Mesendoderm (in vitro differentiated cells): ENCODE measurements around the gene MIF4GD.
A peak's percentile ranks its signal among the peaks of the same experiment; 100 is the strongest.
"Not testable (repeated sequence)": the region's sequence is repeated elsewhere in the genome, so short reads cannot be mapped to it uniquely, and the experiment has no call there.

Experiments used
- DNase-seq: peaks from one replicate; pipeline ENCODE4 v3.0.0; 2013
- H2AK5ac ChIP-seq: 2 replicates; pipeline ENCODE4 v1.6.1; 2013; ENCODE audit warnings: low read length, inconsistent platforms
- H2BK120ac ChIP-seq: 2 replicates; pipeline ENCODE4 v1.6.1; 2013; ENCODE audit warnings: low read depth, mild to moderate bottlenecking, low read length, moderate library complexity, mixed read lengths
- H2BK15ac ChIP-seq: replicated peaks from 2 replicates; pipeline ENCODE4 v1.6.1; 2013; ENCODE audit warnings: low read depth, mild to moderate bottlenecking, moderate library complexity
- H2BK5ac ChIP-seq: 2 replicates; pipeline ENCODE4 v1.6.1; 2013; ENCODE audit warnings: low read length, inconsistent platforms
- H3K18ac ChIP-seq: 2 replicates; pipeline ENCODE4 v1.6.1; 2013; ENCODE audit warnings: mild to moderate bottlenecking, low read length, mixed read lengths
- H3K23ac ChIP-seq: one replicate; pipeline ENCODE4 v1.6.1; 2013; ENCODE audit warnings: low read length
- H3K27ac ChIP-seq: 2 replicates; pipeline ENCODE4 v1.5.1; 2013; ENCODE audit warnings: low read depth, mild to moderate bottlenecking, inconsistent platforms, low read length, moderate library complexity
- H3K27me3 ChIP-seq: 2 replicates; pipeline ENCODE4 v1.6.1; 2013; ENCODE audit warnings: low read length, control low read depth, mild to moderate bottlenecking, inconsistent platforms; ENCODE audit not compliant: insufficient read depth, poor library complexity
- H3K36me3 ChIP-seq: 2 replicates; pipeline ENCODE4 v1.6.1; 2013; ENCODE audit warnings: low read length, inconsistent platforms; ENCODE audit not compliant: control insufficient read depth, insufficient read depth
- H3K4ac ChIP-seq: one replicate; pipeline ENCODE4 v1.6.1; 2013; ENCODE audit warnings: low read depth, mild to moderate bottlenecking, low read length, moderate library complexity
- H3K4me1 ChIP-seq: 2 replicates; pipeline ENCODE4 v1.6.1; 2013; ENCODE audit warnings: low read depth, low read length, inconsistent platforms; ENCODE audit not compliant: control insufficient read depth
- H3K4me2 ChIP-seq: 2 replicates; pipeline ENCODE4 v1.6.1; 2013; ENCODE audit warnings: low read length
- H3K4me3 ChIP-seq: 2 replicates; pipeline ENCODE4 v1.5.1; 2013; ENCODE audit warnings: mild to moderate bottlenecking, low read length
- H3K56ac ChIP-seq: one replicate; pipeline ENCODE4 v1.6.1; 2013; ENCODE audit warnings: low read length
- H3K79me1 ChIP-seq: 2 replicates; pipeline ENCODE4 v1.6.1; 2013; ENCODE audit warnings: low read length, inconsistent platforms
- H3K79me2 ChIP-seq: 2 replicates; pipeline ENCODE4 v1.6.1; 2013; ENCODE audit warnings: mild to moderate bottlenecking, low read length; ENCODE audit not compliant: control insufficient read depth, insufficient read depth
- H3K9ac ChIP-seq: 2 replicates; pipeline ENCODE4 v1.6.1; 2013; ENCODE audit warnings: low read length, inconsistent platforms
- H4K5ac ChIP-seq: one replicate; pipeline ENCODE4 v1.6.1; 2013; ENCODE audit warnings: low read length
- H4K8ac ChIP-seq: one replicate; pipeline ENCODE4 v1.6.1; 2013; ENCODE audit warnings: low read depth, mild to moderate bottlenecking, control low read depth, low read length, moderate library complexity
- WGBS: extraction: QIAGEN DNeasy Blood & Tissue Kit; methylation state at CpG from one replicate; pipeline ENCODE4 v1.1.7; 2013; ENCODE audit warnings: low lambda C conversion rate, missing lambda C conversion rate; ENCODE audit not compliant: insufficient coverage; ENCODE audit errors: extremely low coverage; 5-methylcytosine and 5-hydroxymethylcytosine counted together

Gene MIF4GD

DNA sequence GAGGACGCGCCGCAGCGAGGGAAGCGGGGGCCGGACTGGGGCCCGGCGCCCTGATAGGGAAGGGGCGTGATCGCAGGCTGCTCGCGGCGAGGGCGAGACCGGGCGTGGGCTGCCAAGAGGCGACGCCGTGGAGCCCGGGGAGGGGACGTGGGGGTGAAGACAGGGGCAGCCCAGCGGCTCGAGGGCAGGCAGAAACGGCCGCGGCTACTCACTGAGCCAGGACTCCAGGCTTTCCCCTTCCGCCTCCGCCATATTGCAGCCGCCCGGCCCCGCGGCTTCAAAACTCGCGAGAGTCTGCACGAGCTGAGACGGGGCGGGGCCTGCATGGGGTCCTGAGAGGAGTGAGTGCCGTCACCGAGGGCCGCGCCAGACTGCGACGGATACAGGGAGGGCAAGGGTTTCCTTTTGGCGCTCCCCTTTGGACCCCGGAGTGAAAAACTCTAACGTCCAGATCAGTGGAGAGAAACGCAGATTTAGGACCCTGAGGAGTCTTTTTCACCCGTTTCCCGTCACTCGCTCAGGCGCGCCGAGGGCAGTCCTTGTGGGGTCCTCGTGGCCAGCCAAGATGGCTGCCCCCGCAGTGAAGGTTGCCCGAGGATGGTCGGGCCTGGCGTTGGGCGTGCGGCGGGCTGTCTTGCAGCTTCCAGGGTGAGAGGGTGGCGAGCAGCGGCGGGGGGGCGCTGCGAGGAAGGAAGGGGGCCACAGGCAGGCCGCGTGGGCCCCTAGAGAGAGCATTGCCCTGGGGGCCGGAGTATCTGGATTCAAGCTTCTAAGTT is 9.5 kb downstream of the MIF4GD start, which contains the start of the genes GGA3 and MRPS7:
TSS of gene GGA3 (minus strand) at position 271 of the 776 bp plus-strand sequence. CDS start at position 252, 19 bp downstream.
TSS of gene MRPS7 (plus strand) at position 544 of the 776 bp plus-strand sequence. CDS start at position 566, 22 bp downstream.
- peak within 1 kb of the TSS; percentile 89 for H2AK5ac ChIP-seq
- peaks cover 8% of the 10 kb centered on the region for H3K36me3 ChIP-seq
- H3K79me2 ChIP-seq, result peaks cover 38% of the 10 kb centered on the region
- H3K27ac ChIP-seq, result peak within 1 kb of the TSS; percentile 55
- no peak within 1 kb of the TSS for H4K8ac ChIP-seq
- H3K4me2 ChIP-seq, result peak within 1 kb of the TSS; percentile 90
- H3K79me1 ChIP-seq, result peaks cover 29% of the 10 kb centered on the region
- H3K27me3 ChIP-seq, result no peaks in the 10 kb centered on the region
- no peak within 1 kb of the TSS for H2BK120ac ChIP-seq
- WGBS, result no CpG with 5 or more reads among the region's 69 CpGs
- peak within 1 kb of the TSS; percentile 99 for H3K9ac ChIP-seq
- H3K4ac ChIP-seq, result peak within 1 kb of the TSS; percentile 75
- peaks cover 7% of the 10 kb centered on the region for H3K4me1 ChIP-seq
- H3K23ac ChIP-seq, result peak within 1 kb of the TSS; percentile 94
- H3K18ac ChIP-seq, result peak within 1 kb of the TSS; percentile 47
- H3K4me3 ChIP-seq, result peak within 1 kb of the TSS; percentile 98
- H2BK5ac ChIP-seq, result peak within 1 kb of the TSS; percentile 88
- H2BK15ac ChIP-seq, result no peak within 1 kb of the TSS
- H4K5ac ChIP-seq, result peak within 1 kb of the TSS; percentile 100
- H3K56ac ChIP-seq, result peak within 1 kb of the TSS; percentile 99
- peak; percentile 95 for DNase-seq

DNA sequence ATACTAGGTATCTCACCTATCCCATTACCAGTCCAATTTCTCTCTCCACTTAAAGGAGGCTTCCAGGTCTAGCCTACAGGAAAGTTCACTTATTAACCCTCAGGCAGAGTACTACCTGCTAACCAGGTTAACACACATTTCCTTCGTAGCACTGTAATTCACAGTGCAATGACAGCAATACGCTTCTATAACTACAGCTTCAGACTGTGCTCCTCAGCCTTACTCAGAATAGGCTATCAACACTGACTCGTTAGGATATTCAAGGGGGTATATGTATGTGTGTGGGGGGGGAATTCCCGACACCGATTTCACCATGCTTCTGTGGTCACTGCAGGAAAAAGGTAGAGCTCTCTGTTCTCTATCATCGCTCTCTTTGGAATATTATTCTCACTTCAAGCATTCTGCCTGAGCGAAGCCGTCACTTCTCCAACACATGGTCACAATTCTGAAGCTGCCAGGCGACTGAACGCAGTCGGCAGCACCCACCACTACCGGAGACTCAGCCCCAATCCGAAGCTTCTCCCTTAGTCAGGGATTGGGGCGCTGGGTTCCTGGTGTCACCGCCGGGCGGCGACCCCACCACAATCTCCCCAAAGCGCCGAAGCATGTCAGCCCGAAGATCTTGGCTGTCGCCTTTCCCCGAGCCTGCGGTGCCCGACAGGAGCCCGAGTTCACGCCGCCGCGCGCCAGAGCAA is 10.2 kb downstream of the MIF4GD start:
- Histone ChIP-seq H3K4me1 (peaks cover 7% of the 10 kb centered on the region), H4K8ac (no peak overlapping the region), H3K27me3 (no peaks in the 10 kb centered on the region), H4K5ac (no peak overlapping the region), H3K23ac (peak overlapping the region; percentile 94), H3K9ac (peak overlapping the region; percentile 92), H2AK5ac (peak overlapping the region; percentile 38), H2BK5ac (no peak overlapping the region), H2BK120ac (no peak overlapping the region), H3K79me2 (peaks cover 38% of the 10 kb centered on the region), H3K79me1 (peaks cover 29% of the 10 kb centered on the region), H3K18ac (no peak overlapping the region), H3K4me3 (peak overlapping the region; percentile 97), H3K4me2 (peak overlapping the region; percentile 90), H3K27ac (no peak overlapping the region), H3K36me3 (peaks cover 4% of the 10 kb centered on the region), H3K56ac (peak overlapping the region; percentile 99), H2BK15ac (no peak overlapping the region), H3K4ac (peak overlapping the region; percentile 7)
- WGBS, result no CpG with 5 or more reads among the region's 31 CpGs
- DNase-seq, result no peak

DNA sequence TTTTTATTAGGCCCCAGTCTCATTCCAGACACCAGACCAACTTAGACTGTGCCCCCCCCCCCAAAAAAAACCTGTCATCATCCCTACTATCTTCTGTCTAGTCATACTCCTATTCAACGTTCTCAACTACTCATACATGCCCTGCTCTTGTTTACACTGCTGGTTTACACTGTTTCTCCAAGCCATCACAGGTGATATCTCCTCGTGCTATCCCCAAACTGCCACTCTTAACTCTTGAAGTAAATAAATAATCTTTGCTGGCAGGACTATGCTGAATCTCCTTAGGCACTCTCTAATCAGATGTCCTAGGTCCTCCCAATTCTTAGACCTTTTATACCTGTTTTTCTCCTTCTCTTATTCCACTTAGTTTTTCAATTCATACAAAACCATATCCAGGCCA is 13.8 kb downstream of the MIF4GD start:
- H3K27me3 ChIP-seq, H3K9ac ChIP-seq, H3K4me1 ChIP-seq, H4K8ac ChIP-seq, H3K4ac ChIP-seq, H3K27ac ChIP-seq, H2BK5ac ChIP-seq, H3K4me2 ChIP-seq, H2BK120ac ChIP-seq, H3K56ac ChIP-seq, H2BK15ac ChIP-seq, H3K36me3 ChIP-seq, H3K18ac ChIP-seq, H4K5ac ChIP-seq, H2AK5ac ChIP-seq, H3K4me3 ChIP-seq, H3K23ac ChIP-seq, DNase-seq: not testable (repeated sequence)
- WGBS, result no CpG with 5 or more reads among the region's 2 CpGs
- Histone ChIP-seq H3K79me1 (peaks cover 19% of the 10 kb centered on the region), H3K79me2 (peaks cover 30% of the 10 kb centered on the region)

DNA sequence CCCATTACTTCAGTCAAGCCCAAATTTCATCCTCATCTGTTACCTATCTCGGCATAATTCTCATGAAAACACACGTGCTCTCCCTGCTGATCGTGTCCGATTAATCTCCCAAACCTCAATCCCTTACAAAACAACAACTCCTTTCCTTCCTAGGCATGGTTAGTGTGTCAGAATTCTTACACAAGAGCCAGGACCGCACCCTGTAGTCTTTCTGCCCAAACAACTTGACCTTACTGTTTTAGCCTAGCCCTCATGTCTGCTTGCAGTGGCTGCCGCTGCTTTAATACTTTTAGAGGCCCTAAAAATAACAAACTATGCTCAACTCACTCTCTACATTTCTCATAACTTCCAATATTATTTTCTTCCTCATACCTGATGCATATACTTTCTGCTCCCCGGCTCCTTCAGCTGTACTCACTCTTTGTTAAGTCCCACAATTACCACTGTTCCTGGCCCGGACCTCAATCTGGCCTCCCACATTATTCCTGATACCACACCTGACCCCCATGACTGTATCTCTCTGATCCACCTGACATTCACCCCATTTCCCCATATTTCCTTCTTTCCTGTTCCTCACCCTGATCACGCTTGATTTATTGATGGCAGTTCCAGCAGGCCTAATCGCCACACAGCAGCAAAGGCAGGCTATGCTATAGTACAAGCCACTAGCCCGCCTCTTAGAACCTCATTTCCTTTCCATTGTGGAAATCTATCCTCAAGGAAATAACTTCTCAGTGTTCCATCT is 14.9 kb downstream of the MIF4GD start:
- H3K18ac ChIP-seq, H2BK15ac ChIP-seq, H2BK5ac ChIP-seq, H4K8ac ChIP-seq, H3K4ac ChIP-seq, H3K27me3 ChIP-seq, H2AK5ac ChIP-seq, H3K9ac ChIP-seq, H3K23ac ChIP-seq, H3K56ac ChIP-seq, H2BK120ac ChIP-seq, H4K5ac ChIP-seq, H3K4me1 ChIP-seq, H3K36me3 ChIP-seq, H3K4me3 ChIP-seq, DNase-seq, H3K4me2 ChIP-seq, H3K27ac ChIP-seq: not testable (repeated sequence)
- H3K79me1 ChIP-seq, result peaks cover 16% of the 10 kb centered on the region
- peaks cover 24% of the 10 kb centered on the region for H3K79me2 ChIP-seq
- WGBS, result 100% methylated on average over 1 of the region's 11 CpGs

DNA sequence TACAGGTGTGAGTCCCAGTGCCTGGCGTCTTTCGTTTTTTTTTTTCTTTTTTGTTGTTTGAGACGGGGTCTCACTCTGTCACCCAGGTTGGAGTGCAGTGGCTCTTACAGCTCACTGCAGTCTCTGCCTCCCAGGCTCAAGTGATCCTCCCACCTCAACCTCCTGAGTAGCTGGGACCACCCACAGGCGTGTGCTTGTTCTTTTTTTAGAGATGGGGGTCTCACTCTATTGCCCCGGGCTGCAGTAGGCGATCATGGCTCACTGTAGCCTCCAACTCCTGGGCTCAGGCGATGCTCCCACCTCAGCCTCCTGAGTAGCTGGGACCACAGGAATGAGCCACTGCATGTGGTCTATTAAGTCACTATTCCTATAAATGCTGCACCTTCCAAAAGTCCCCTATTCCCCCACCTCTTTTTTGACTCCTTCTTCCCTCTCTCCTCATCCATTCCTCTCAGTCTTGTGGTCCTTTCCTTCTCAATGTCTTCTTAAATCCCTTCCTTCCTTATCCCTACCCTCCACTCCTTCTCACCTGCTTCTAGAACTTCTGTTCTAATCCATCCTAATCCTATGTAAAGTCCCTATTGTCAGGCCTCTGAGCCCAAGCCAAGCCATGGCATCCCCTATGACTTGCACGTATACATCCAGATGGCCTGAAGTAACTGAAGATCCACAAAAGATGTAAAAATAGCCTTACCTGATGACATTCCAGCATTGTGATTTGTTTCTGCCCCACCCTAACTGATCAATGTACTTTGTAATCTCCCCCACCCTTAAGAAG is 18.8 kb downstream of the MIF4GD start:
- WGBS, result no CpG with 5 or more reads among the region's 8 CpGs

More for the DNA sequence above, 18.8 kb downstream of the MIF4GD start:
- Histone ChIP-seq H3K79me1 (peaks cover 9% of the 10 kb centered on the region), H2BK5ac (no peak overlapping the region), H2AK5ac (no peak overlapping the region), H3K27me3 (no peaks in the 10 kb centered on the region), H3K4ac (no peak overlapping the region), H2BK120ac (no peak overlapping the region), H3K23ac (no peak overlapping the region), H3K79me2 (peaks cover 6% of the 10 kb centered on the region), H2BK15ac (no peak overlapping the region), H3K27ac (no peak overlapping the region), H3K56ac (no peak overlapping the region), H4K5ac (no peak overlapping the region), H3K4me3 (no peak overlapping the region), H3K9ac (no peak overlapping the region), H3K36me3 (no peaks in the 10 kb centered on the region), H4K8ac (no peak overlapping the region), H3K18ac (no peak overlapping the region), H3K4me1 (no peaks in the 10 kb centered on the region), H3K4me2 (no peak overlapping the region)
- DNase-seq, result no peak
